Measurements from ENCODE around the gene FAR2.
"Not testable (repeated sequence)": the region's sequence is repeated elsewhere in the genome, so short reads cannot be mapped to it uniquely, and the experiment has no call there.

The FAR2 gene

GRCh38 chr12:29155079-29155478, 6.0 kb downstream of the FAR2 start:
- DNase-seq: no peak

- no peak for DNase-seq
Observed at GRCh38 chr12:29157486-29157946, 8.4 kb downstream of the FAR2 start.

GRCh38 chr12:29158115-29158763, 9.2 kb downstream of the FAR2 start:
- no peak for DNase-seq

GRCh38 chr12:29159661-29160060, 10.6 kb downstream of the FAR2 start:
- DNase-seq: no peak

- no peak for DNase-seq
Observed at GRCh38 chr12:29160230-29160629, 11.2 kb downstream of the FAR2 start.

- DNase-seq: no peak
Observed at GRCh38 chr12:29163146-29163545, 14.1 kb downstream of the FAR2 start.

GRCh38 chr12:29164477-29165393, 15.7 kb downstream of the FAR2 start:
- no peak for DNase-seq

GRCh38 chr12:29167445-29167844, 18.4 kb downstream of the FAR2 start:
- DNase-seq: no peak

- no peak for DNase-seq
Observed at GRCh38 chr12:29167988-29168387, 18.9 kb downstream of the FAR2 start.

DNA sequence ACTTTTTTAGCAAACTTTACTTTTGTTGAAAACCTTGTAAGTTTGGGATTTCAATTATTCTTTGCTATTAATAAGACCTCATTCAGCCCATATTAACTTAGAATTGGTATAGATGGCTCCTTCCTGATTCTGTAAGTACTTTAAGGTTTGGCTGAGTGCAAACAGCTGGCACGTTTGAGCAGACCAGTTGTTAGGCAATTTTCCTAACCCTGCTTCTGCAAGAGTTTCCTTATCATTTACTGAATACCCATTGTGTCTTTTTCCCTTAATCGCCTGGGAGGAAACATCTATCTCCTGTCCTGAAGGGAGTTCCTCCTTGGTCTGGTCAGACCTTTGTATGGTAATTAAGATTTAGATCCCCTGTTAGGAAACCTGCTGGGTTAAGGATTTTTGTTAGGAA, 20.9 kb downstream of the FAR2 start:
- not testable (repeated sequence) for DNase-seq

DNA sequence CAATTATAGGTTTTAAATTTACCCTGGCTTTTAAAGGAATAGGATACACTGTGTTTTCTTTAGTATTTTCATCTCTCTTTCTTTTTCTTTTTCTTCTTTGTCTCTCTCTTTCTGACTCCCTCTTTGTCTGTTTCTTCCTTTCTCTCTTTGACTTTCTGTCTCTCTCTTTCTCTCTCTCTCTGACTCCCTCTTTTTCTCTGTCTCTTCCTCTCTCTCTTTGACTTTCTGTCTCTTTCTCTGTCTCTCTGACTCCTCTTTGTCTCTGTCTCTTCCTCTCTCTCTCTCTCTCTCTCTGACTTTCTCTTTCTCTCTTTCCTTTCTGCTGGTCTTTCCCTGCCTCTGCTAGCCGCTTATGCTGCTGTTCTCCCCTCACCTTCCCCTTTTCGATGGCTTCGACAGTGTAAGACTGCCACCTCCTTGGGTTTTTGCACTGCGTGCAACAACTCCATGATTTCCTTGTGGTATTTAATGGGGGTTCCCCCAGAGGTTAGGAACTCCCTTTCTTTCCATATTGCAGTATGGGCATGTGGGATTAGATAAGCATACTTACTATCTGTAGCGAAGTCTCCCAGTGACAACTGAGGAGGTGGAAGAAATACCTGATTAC, 21.5 kb downstream of the FAR2 start:
- not testable (repeated sequence) for DNase-seq

- DNase-seq: no peak
Observed at GRCh38 chr12:29171421-29172258, 22.6 kb downstream of the FAR2 start.

DNA sequence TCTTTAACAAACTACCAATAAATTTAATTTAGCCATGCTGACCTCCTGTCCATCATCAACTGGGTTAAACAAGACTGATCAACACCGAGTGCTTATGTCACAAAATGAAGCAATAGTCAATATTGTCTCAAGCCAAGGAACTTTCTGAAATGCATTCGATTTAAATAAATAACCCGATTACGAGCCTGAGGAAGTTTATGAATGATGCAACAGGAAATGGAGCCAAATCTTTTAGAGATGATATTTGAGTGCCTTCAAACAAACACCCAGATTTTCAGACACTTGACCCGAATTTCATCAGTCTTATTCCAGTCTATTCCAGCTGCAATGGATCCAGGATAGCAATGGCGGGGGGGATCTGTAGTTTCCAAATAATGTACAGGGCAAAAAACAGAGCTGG, 27.9 kb downstream of the FAR2 start:
- no peak for DNase-seq

DNA sequence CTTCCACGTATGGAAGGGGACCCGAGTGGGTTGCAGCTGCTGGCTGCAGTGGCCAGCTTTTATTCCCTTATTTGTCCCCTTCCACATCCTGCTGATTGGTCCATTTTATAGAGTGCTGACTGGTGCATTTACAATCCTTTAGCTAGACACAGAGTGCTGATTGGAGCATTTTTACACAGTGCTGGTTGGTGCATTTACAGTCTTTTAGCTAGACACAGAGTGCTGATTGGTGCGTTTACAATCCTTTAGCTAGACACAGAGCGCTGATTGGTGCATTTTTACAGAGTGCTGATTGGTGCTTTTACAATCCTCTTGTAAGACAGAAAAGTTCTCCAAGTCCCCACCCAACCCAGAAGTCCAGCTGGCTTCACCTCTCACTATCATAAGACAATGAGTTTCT, 33.2 kb downstream of the FAR2 start:
- DNase-seq: not testable (repeated sequence)

- DNase-seq: no peak
Observed at GRCh38 chr12:29187756-29188155, 38.7 kb downstream of the FAR2 start.

GRCh38 chr12:29191267-29191850, 42.3 kb downstream of the FAR2 start:
- no peak for DNase-seq

DNA sequence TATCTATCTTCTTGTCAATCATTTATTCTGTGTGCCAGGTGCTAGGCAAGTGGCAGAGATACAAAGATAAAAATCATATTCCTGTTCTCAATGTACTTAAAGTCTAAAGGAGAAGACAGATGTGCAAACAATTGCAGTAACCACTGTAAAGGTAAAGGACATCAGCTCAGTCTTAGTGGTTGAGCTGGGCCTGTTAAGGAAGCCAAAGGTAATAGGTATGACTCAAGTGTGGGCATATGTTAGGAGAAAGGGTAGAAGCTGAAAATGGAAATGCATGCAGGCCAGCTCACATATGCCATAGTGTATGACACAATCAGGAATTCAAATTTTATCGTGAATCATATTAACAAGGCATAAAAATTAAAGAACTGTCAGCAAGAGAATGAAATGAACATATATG, 49.8 kb downstream of the FAR2 start:
- DNase-seq: no peak

DNA sequence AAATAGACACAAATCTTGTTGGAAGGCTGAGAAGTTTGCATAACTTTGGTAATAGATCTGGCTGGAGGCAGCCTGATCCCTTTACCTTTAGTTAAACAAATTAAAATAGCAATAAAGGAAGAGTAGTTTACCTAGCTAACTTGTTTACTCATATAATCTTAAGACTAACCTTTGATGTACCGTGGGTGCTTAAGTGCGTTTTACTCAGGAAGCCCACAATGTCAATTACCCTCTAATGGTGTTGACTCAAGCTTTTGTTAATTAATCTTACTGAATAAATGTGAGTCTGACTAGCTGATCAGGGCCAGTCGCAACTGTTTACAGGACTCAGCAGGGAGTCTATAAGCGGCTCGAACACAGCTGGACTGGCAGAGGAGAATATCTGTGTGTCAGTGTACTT, 51.5 kb downstream of the FAR2 start:
- no peak for DNase-seq

DNA sequence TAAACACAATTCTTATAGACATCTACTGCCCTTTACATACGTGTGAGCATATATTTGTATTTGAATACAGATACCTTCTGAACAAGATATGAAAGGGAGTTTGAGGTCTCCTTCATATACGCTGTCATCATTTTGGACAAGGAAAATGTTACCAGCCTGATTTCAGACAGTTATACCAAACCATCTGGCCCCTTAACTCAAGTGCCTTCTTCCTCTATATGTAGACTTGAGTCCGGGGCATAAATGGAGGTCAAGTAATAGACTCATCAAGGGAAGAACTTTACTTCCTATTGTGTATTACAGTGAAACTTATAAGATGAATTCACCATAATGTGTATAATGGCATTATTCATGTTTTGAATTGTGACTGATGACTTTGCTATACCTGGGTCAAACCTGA, 52.2 kb downstream of the FAR2 start:
- DNase-seq: no peak

GRCh38 chr12:29201746-29202145, 52.7 kb downstream of the FAR2 start:
- no peak for DNase-seq

DNA sequence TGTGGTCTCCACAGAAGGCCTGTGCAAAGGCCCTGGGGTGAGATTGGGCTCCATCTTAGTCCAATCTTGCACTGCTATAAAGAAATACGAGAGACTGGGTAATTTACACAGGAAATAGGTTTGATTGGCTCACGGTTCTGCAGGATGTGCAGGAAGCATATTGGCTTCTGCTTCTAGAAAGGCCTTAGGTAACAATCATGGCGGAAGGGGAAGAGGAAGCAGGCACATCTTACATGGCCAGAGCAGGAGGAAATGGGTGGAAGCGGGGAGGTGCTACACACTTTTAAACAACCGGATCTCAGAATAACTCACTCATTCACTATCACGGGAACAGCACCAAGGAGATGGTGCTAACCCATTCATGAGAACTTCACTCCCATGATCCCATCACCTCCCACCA, 55.4 kb downstream of the FAR2 start:
- no peak for DNase-seq

DNA sequence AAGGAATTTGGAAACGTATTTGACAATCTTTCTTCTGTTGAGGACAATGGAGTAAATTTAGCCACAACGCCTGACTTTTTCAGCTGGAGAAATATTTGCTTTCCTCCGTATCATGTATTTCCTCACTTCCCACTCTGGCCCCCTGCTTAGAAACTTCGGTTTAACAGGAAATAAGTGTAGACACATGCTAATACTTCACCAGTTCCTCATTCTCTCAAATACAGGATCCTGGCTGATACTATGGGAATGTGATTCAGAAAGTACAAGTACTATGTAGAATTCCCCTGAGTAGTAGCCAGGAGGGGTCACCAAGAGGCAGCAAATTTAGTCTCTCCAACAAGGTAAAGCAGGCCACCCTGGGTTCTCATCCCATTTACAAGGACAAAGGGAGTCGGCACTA, 58.0 kb downstream of the FAR2 start:
- DNase-seq: no peak

DNA sequence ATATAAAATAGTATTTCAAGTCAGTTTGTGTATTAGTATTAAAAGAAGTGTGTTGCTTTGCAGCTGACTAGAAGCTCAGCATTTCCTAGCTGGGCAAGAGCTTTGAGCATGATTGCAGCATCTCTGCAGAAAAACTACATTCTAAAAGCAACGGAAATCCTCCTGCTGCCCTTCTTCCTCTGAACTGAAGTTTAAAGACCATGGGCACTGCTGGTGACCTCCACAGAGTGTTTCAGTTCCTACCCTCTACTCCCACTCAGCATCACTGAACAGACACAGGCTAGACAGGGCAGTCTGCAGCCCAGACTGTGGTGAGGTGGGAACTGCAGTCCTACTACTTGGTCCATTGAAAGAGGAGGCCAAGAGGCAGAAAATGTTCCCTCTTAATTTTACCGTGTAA, 59.0 kb downstream of the FAR2 start:
- DNase-seq: no peak

Data from activated effector memory CD4-positive, alpha-beta T cell treated with Interleukin-2 at 50 U/mL for 16 hours (primary cell).